PC-3 (cell line): ENCODE measurements around the gene KRTAP10-9. TPM values are rescaled to one million over a fixed set of nuclear protein-coding genes. Genes with fewer than 3 reads are reported as not detected.

ENCODE experiments used
- ATAC-seq: fragments of 200-7000 bp; cut with Tn5 transposase; 2 replicates; pipeline ENCODE4 v1.9.1; 2020; ENCODE audit warnings: mild to moderate bottlenecking, moderate library complexity
- BruUV-seq: library from RNA; stranded (reverse); fragments of 400-500 nt; replicated peaks from 2 replicates; lab custom pipeline; 2021; lab: Mats Ljungman, UMichigan
- CTCF ChIA-PET: fragments of 300-600 bp; sonication (Branson Sonifier 250); formaldehyde crosslinking; loops from one replicate; lab custom pipeline; 2022; ENCODE audit warnings: antibody characterized with exemption; lab: Charles Lee
- POLR2A ChIA-PET: fragments of 300-600 bp; sonication (Branson Sonifier 250); formaldehyde crosslinking; loops from one replicate; lab custom pipeline; 2022; ENCODE audit warnings: antibody characterized with exemption; ENCODE audit not compliant: unreplicated experiment; lab: Charles Lee
- DNase-seq: peaks from one replicate; pipeline ENCODE4 v3.0.0-alpha.2; 2015
- H2AFZ ChIP-seq: fragments of 300-600 bp; sonication (generic); 2 replicates; pipeline ENCODE4 v1.6.0; 2016; ENCODE audit warnings: antibody characterized with exemption, low read length
- H3F3A ChIP-seq: fragments of 300-600 bp; sonication (generic); one replicate; pipeline ENCODE4 v1.6.0; 2017; ENCODE audit warnings: antibody characterized with exemption, low read length, control low read depth, mild to moderate bottlenecking; ENCODE audit not compliant: unreplicated experiment
- H3K27ac ChIP-seq: fragments of 300-600 bp; sonication (generic); 2 replicates; pipeline ENCODE4 v1.5.1; 2016; ENCODE audit warnings: mild to moderate bottlenecking, low read length
- H3K27me3 ChIP-seq: fragments of 300-600 bp; sonication (generic); 2 replicates; pipeline ENCODE4 v1.6.1; 2016; ENCODE audit warnings: low read length, mixed read lengths
- H3K36me3 ChIP-seq: fragments of 300-600 bp; sonication (generic); 2 replicates; pipeline ENCODE4 v1.6.1; 2016; ENCODE audit warnings: low read depth, mixed run types, low read length, mixed read lengths
- H3K4me1 ChIP-seq: fragments of 300-600 bp; sonication (generic); 2 replicates; pipeline ENCODE4 v1.5.1; 2016; ENCODE audit warnings: low read length; ENCODE audit not compliant: insufficient read depth
- H3K4me2 ChIP-seq: fragments of 300-600 bp; sonication (generic); 2 replicates; pipeline ENCODE4 v1.6.0; 2016; ENCODE audit warnings: low read length
- H3K4me3 ChIP-seq: fragments of 300-600 bp; sonication (generic); 2 replicates; pipeline ENCODE4 v1.5.1; 2016; ENCODE audit warnings: mild to moderate bottlenecking, low read length, mixed read lengths
- H3K79me2 ChIP-seq: fragments of 300-600 bp; sonication (generic); 2 replicates; pipeline ENCODE4 v1.6.1; 2017; ENCODE audit warnings: low read length, mixed read lengths
- H3K9ac ChIP-seq: fragments of 300-600 bp; sonication (generic); 2 replicates; pipeline ENCODE4 v1.6.0; 2016; ENCODE audit warnings: mild to moderate bottlenecking, low read length
- H3K9me2 ChIP-seq: fragments of 300-600 bp; sonication (generic); replicated peaks from 2 replicates; pipeline ENCODE4 v1.6.1; 2016; ENCODE audit warnings: mixed run types, low read length, mixed read lengths
- H3K9me3 ChIP-seq: fragments of 300-600 bp; sonication (generic); 2 replicates; pipeline ENCODE4 v1.6.1; 2016; ENCODE audit warnings: low read length, mixed read lengths
- H4K20me1 ChIP-seq: fragments of 300-600 bp; sonication (generic); 2 replicates; pipeline ENCODE4 v1.6.1; 2016; ENCODE audit warnings: low read length, mixed read lengths
- CTCF ChIP-seq: fragments of 300-600 bp; sonication (generic); conservative IDR thresholded peaks from 2 replicates; pipeline ENCODE4 v1.5.1; 2017; ENCODE audit warnings: antibody characterized with exemption, low read depth, mild to moderate bottlenecking, low read length
- EZH2 ChIP-seq: fragments of 300-600 bp; sonication (generic); IDR thresholded peaks from one replicate; pipeline ENCODE4 v1.6.1; 2017; ENCODE audit warnings: antibody characterized with exemption, mild to moderate bottlenecking, low read length; ENCODE audit not compliant: unreplicated experiment
- EZH2phosphoT487 ChIP-seq: fragments of 300-600 bp; sonication (generic); IDR thresholded peaks from 2 replicates; pipeline ENCODE4 v1.6.1; 2018; ENCODE audit warnings: mild to moderate bottlenecking, antibody characterized with exemption, low read length, borderline replicate concordance
- intact Hi-C: fragments of 100-400 bp; cut with micrococcal nuclease; formaldehyde crosslinking; loops from 2 replicates; pipeline ENCODE4 v1.9.0; 2023
- total RNA-seq: library from RNA; depleted of rRNA; stranded (reverse); fragments of >200 nt; gene quantifications from 2 replicates; pipeline ENCODE4 v1.2.3, GENCODE V29; 2014

Gene KRTAP10-9
- total RNA-seq, 1 experiment from 2014 or later: not detected

- no TSS peak for BruUV-seq
- DNase-seq (no peak), ATAC-seq (no peak)
- H3K79me2 ChIP-seq: no peaks in the 10 kb centered on the region
- H3K27me3 ChIP-seq: no peaks in the 10 kb centered on the region
- H2AFZ ChIP-seq: no peak overlapping the region
- no peaks in the 10 kb centered on the region for H4K20me1 ChIP-seq
- no peaks in the 10 kb centered on the region for H3K4me1 ChIP-seq
- no peak overlapping the region for H3K9ac ChIP-seq
- ChIA-PET CTCF (no interaction called here), POLR2A (no interaction called here)
- no peaks in the 10 kb centered on the region for H3K36me3 ChIP-seq
- intact Hi-C loops: no loop called here
- H3K4me3 ChIP-seq: no peak overlapping the region
- H3K27ac ChIP-seq: no peak overlapping the region
- H3K4me2 ChIP-seq: no peak overlapping the region
- H3K9me3 ChIP-seq: 0 out of 2 replicates have a peak, but pooled peaks cover 7% of the 10 kb centered on the region
- no peaks in the 10 kb centered on the region for H3F3A ChIP-seq
- no peak for TF ChIP-seq CTCF
- no peak for TF ChIP-seq EZH2phosphoT487
- TF ChIP-seq EZH2: no peak
- H3K9me2 ChIP-seq: no peaks in the 10 kb centered on the region
These were observed 5.2 kb downstream of the KRTAP10-9 start for GRCh38 chr21:44632067-44632466.

GRCh38 chr21:44636209-44637017, 9.5 kb downstream of the KRTAP10-9 start:
- Histone ChIP-seq H3F3A (no peaks in the 10 kb centered on the region), H3K9ac (no peak overlapping the region), H2AFZ (no peak overlapping the region), H3K4me1 (no peaks in the 10 kb centered on the region), H3K36me3 (no peaks in the 10 kb centered on the region), H3K79me2 (no peaks in the 10 kb centered on the region), H3K9me2 (no peaks in the 10 kb centered on the region), H3K4me2 (no peak overlapping the region), H3K4me3 (no peak overlapping the region), H4K20me1 (no peaks in the 10 kb centered on the region), H3K9me3 (0 out of 2 replicates have a peak, but pooled peaks cover 7% of the 10 kb centered on the region), H3K27ac (no peak overlapping the region), H3K27me3 (no peaks in the 10 kb centered on the region)
- TF ChIP-seq CTCF (no peak), EZH2 (no peak), EZH2phosphoT487 (no peak)
- no TSS peak for BruUV-seq
- ChIA-PET CTCF (no interaction called here), POLR2A (no interaction called here)
- DNase-seq (no peak), ATAC-seq (no peak)
- intact Hi-C loops: no loop called here
